ENCODE measurements around the gene ZNF200. TPM values are rescaled to one million over a fixed set of nuclear protein-coding genes. Genes with fewer than 3 reads are reported as not detected.

The ZNF200 gene
- total and polyA plus RNA-seq, 2 donors (not counting 1 experiment from before 2014, with no cell fraction given) = 5.9 to 8.1 TPM

DNA sequence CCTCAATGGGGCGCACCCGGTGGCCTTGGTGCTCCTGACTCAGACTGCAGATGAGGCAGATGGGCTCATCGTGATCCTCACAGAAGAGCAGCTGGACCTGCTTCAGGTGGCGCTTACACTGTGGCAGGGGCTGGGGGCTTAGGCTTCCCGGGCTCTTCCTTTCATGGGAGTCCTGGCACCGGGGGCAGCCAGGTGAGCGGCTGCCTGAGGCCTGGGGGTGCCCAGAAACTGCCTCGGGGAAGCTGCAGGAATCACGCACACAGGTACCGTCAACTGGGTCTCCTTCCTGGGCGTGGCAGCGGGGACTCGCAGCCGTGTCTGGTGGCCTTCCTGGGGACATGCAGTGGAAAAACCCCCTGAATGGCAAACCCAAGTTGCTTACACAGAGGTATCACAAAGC is 14.5 kb upstream of the ZNF200 start:
- Histone ChIP-seq H3K79me2 (ENCODE audit: control insufficient read depth, insufficient read depth, low read length) (no peaks in the 10 kb centered on the region), H4K20me1 (ENCODE audit: control insufficient read depth, extremely low read depth, insufficient read depth, low read length) (no peaks in the 10 kb centered on the region), H3K27me3 (ENCODE audit: control insufficient read depth, insufficient read depth, low read length) (peaks cover 4% of the 10 kb centered on the region), H3K4me1 (ENCODE audit: control insufficient read depth, extremely low read depth, insufficient read depth, low read length) (no peaks in the 10 kb centered on the region), H3K9ac (ENCODE audit: insufficient read depth, low read length) (no peak overlapping the region), H3K9me3 (ENCODE audit: control insufficient read depth, insufficient read depth, low read depth, low read length) (no peaks in the 10 kb centered on the region), H2AFZ (ENCODE audit: low read length) (no peak overlapping the region), H3K27ac (ENCODE audit: insufficient read depth, low read length) (no peak overlapping the region), H3K36me3 (ENCODE audit: control insufficient read depth, insufficient read depth, low read length) (no peaks in the 10 kb centered on the region), H3K4me3 (replicated peaks in 1 of 4; ENCODE audit: control extremely low read depth in 1 of 4, insufficient read depth in 1 of 4, low read depth in 3 of 4, low read length in 4 of 4) (no peak overlapping the region), H3K4me2 (ENCODE audit: extremely low read depth, insufficient read depth, low read length) (no peak overlapping the region)
- TF ChIP-seq, protein P1, sequence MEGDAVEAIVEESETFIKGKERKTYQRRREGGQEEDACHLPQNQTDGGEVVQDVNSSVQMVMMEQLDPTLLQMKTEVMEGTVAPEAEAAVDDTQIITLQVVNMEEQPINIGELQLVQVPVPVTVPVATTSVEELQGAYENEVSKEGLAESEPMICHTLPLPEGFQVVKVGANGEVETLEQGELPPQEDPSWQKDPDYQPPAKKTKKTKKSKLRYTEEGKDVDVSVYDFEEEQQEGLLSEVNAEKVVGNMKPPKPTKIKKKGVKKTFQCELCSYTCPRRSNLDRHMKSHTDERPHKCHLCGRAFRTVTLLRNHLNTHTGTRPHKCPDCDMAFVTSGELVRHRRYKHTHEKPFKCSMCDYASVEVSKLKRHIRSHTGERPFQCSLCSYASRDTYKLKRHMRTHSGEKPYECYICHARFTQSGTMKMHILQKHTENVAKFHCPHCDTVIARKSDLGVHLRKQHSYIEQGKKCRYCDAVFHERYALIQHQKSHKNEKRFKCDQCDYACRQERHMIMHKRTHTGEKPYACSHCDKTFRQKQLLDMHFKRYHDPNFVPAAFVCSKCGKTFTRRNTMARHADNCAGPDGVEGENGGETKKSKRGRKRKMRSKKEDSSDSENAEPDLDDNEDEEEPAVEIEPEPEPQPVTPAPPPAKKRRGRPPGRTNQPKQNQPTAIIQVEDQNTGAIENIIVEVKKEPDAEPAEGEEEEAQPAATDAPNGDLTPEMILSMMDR (conservative IDR thresholded peaks at IDR 0.05 in 1 of 2, IDR thresholded peaks at IDR 0.05 in 1 of 2; ENCODE audit: low read depth in 1 of 2, low read length in 2 of 2) = no peak
- no peak for TF ChIP-seq EZH2 (IDR thresholded peaks at IDR 0.05; ENCODE audit: low read length, missing control alignments)
- no peak for DNase-seq (ENCODE audit: low read depth in 2 of 2)

DNA sequence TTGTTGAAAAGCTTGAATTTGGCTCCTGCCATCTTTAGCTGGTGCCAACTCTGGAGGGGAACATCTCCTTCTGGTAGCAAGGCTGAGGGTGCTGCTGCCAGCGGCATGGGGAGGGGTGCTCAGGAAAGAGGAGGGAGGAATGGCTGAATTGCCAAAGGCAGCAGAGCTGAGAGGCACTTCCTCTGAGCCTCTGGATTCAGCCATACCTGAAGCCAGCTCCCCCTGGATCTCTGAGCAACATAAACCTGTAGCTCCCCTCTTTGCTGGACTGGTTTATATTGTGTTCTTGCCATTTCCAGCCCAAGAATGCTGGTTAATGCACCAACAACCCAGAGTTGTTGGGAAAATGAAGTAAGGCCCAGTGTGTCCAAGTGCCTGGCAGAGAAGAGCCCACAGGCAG is 14.1 kb upstream of the ZNF200 start:
- Histone ChIP-seq H4K20me1 (ENCODE audit: control insufficient read depth, extremely low read depth, insufficient read depth, low read length) (no peaks in the 10 kb centered on the region), H3K9me3 (ENCODE audit: control insufficient read depth, insufficient read depth, low read depth, low read length) (no peaks in the 10 kb centered on the region), H3K9ac (ENCODE audit: insufficient read depth, low read length) (no peak overlapping the region), H3K4me1 (ENCODE audit: control insufficient read depth, extremely low read depth, insufficient read depth, low read length) (no peaks in the 10 kb centered on the region), H3K4me3 (replicated peaks in 1 of 4; ENCODE audit: control extremely low read depth in 1 of 4, insufficient read depth in 1 of 4, low read depth in 3 of 4, low read length in 4 of 4) (no peak overlapping the region), H3K27me3 (ENCODE audit: control insufficient read depth, insufficient read depth, low read length) (peaks cover 4% of the 10 kb centered on the region), H3K27ac (ENCODE audit: insufficient read depth, low read length) (no peak overlapping the region), H3K4me2 (ENCODE audit: extremely low read depth, insufficient read depth, low read length) (no peak overlapping the region), H3K36me3 (ENCODE audit: control insufficient read depth, insufficient read depth, low read length) (no peaks in the 10 kb centered on the region), H2AFZ (ENCODE audit: low read length) (no peak overlapping the region), H3K79me2 (ENCODE audit: control insufficient read depth, insufficient read depth, low read length) (no peaks in the 10 kb centered on the region)
- TF ChIP-seq, protein P1 (conservative IDR thresholded peaks at IDR 0.05 in 1 of 2, IDR thresholded peaks at IDR 0.05 in 1 of 2; ENCODE audit: low read depth in 1 of 2, low read length in 2 of 2) = no peak
- no peak for TF ChIP-seq EZH2 (IDR thresholded peaks at IDR 0.05; ENCODE audit: low read length, missing control alignments)
- DNase-seq (ENCODE audit: low read depth in 2 of 2) = no peak

DNA sequence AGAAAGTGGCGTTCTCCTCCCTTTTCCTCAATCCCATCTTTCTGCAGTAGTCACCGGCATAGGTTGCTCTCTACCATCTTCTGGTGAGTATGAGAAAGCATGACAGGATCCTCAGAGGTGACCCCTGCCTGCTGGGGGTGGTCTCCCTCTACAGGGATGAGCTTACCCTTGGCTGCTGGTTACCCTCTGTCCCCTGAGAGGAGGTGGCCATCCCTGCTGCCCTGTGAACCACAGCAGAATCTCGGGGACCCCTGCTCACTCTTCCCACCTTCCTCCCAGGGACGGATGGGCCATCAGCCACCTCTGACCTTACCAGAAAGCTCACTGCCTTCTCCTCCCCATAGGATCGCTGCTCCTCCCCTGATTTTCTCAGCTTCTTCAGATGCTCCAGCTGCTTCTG is 13.6 kb upstream of the ZNF200 start:
- no peaks in the 10 kb centered on the region for H3K9me3 ChIP-seq (ENCODE audit: control insufficient read depth, insufficient read depth, low read depth, low read length)
- no peak for DNase-seq (ENCODE audit: low read depth in 2 of 2)
- no peak overlapping the region for H3K27ac ChIP-seq (ENCODE audit: insufficient read depth, low read length)
- H3K36me3 ChIP-seq (ENCODE audit: control insufficient read depth, insufficient read depth, low read length) = no peaks in the 10 kb centered on the region
- no peak for TF ChIP-seq EZH2 (IDR thresholded peaks at IDR 0.05; ENCODE audit: low read length, missing control alignments)
- TF ChIP-seq, protein P1 (conservative IDR thresholded peaks at IDR 0.05 in 1 of 2, IDR thresholded peaks at IDR 0.05 in 1 of 2; ENCODE audit: low read depth in 1 of 2, low read length in 2 of 2) = no peak
- no peak overlapping the region for H3K4me3 ChIP-seq (replicated peaks in 1 of 4; ENCODE audit: control extremely low read depth in 1 of 4, insufficient read depth in 1 of 4, low read depth in 3 of 4, low read length in 4 of 4)
- H3K4me2 ChIP-seq (ENCODE audit: extremely low read depth, insufficient read depth, low read length) = no peak overlapping the region
- no peak overlapping the region for H3K9ac ChIP-seq (ENCODE audit: insufficient read depth, low read length)
- no peak overlapping the region for H2AFZ ChIP-seq (ENCODE audit: low read length)
- no peaks in the 10 kb centered on the region for H4K20me1 ChIP-seq (ENCODE audit: control insufficient read depth, extremely low read depth, insufficient read depth, low read length)
- peaks cover 4% of the 10 kb centered on the region for H3K27me3 ChIP-seq (ENCODE audit: control insufficient read depth, insufficient read depth, low read length)
- no peaks in the 10 kb centered on the region for H3K79me2 ChIP-seq (ENCODE audit: control insufficient read depth, insufficient read depth, low read length)
- no peaks in the 10 kb centered on the region for H3K4me1 ChIP-seq (ENCODE audit: control insufficient read depth, extremely low read depth, insufficient read depth, low read length)
